ENCODE data around the gene CRMP1.

DNA sequence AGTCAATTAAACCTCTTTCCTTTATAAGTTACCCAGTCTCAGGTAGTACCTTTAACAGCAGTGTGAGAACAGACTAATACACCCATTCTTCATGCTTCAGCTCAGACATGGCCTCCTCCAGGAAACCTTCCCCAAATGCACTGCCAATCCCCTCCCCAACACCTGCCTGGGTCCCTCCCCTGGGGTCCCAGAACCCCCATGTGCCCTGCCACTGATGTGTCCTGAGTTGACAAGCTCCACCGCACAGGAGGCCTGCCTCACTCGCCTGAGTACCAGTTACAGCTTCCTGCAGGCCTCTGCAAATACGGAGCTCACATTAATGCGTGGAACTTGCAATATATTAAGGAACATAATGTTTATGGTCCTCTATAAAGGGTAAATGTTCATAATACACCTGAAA lies 34.9 kb upstream of the CRMP1 start:
- TF ChIP-seq TEAD4 (IDR thresholded peaks at IDR 0.05; ENCODE audit: low read length), result no peak
- TF ChIP-seq TEAD4 (CRISPR knock-in tag; IDR thresholded peaks at IDR 0.05; ENCODE audit: borderline replicate concordance), result no peak
- no peak for TF ChIP-seq KDM1A (IDR thresholded peaks at IDR 0.05)
- TF ChIP-seq STAT5A (IDR thresholded peaks at IDR 0.05; ENCODE audit: borderline replicate concordance, low read length), result no peak
